HEK293 (cell line): Measurements from ENCODE around the gene ODF2.
A peak's percentile ranks its signal among the peaks of the same experiment; 100 is the strongest.

ENCODE experiments used
- ELK4 ChIP-seq: IDR thresholded peaks from 2 replicates; pipeline ENCODE4 v1.6.1; 2011; ENCODE audit warnings: mild to moderate bottlenecking, low read depth, low read length, borderline replicate concordance
- HOXD13 ChIP-seq: sonication (generic); formaldehyde crosslinking; IDR thresholded peaks from 2 replicates; pipeline ENCODE4 v1.8.0; 2022; ENCODE audit warnings: missing genetic modification reagents, borderline replicate concordance
- KLF1 ChIP-seq: fragments of 450-650 bp; formaldehyde crosslinking; IDR thresholded peaks from 2 replicates; pipeline ENCODE4 v1.5.1; 2016; ENCODE audit warnings: missing biosample characterization, missing genetic modification characterization
- KLF16 ChIP-seq: fragments of 450-650 bp; formaldehyde crosslinking; IDR thresholded peaks from 2 replicates; pipeline ENCODE4 v1.5.1; 2017; ENCODE audit warnings: missing biosample characterization, missing genetic modification characterization
- KLF8 ChIP-seq: fragments of 450-650 bp; formaldehyde crosslinking; IDR thresholded peaks from 2 replicates; pipeline ENCODE4 v1.5.1; 2016; ENCODE audit warnings: missing biosample characterization, missing genetic modification characterization
- KLF9 ChIP-seq: fragments of 450-650 bp; formaldehyde crosslinking; IDR thresholded peaks from 2 replicates; pipeline ENCODE4 v1.5.1; 2016; ENCODE audit warnings: missing biosample characterization, missing genetic modification characterization, low read depth
- PRDM1 ChIP-seq: fragments of 450-650 bp; formaldehyde crosslinking; IDR thresholded peaks from 2 replicates; pipeline ENCODE4; 2016; ENCODE audit warnings: missing biosample characterization, missing genetic modification characterization
- SALL2 ChIP-seq: fragments of 450-650 bp; formaldehyde crosslinking; IDR thresholded peaks from 2 replicates; pipeline ENCODE4 v1.5.0; 2017; ENCODE audit warnings: missing biosample characterization, mild to moderate bottlenecking, missing genetic modification characterization, borderline replicate concordance
- ZBTB11 ChIP-seq: fragments of 450-650 bp; formaldehyde crosslinking; conservative IDR thresholded peaks from 2 replicates; pipeline ENCODE4 v1.5.1; 2016; ENCODE audit warnings: low read depth, missing biosample characterization, missing genetic modification characterization
- ZBTB17 ChIP-seq: fragments of 450-650 bp; formaldehyde crosslinking; IDR thresholded peaks from 2 replicates; pipeline ENCODE4 v1.5.1; 2016; ENCODE audit warnings: missing biosample characterization, missing genetic modification characterization
- ZNF114 ChIP-seq: fragments of 450-650 bp; formaldehyde crosslinking; IDR thresholded peaks from 2 replicates; pipeline ENCODE4 v1.5.0; 2017; ENCODE audit warnings: missing biosample characterization, missing genetic modification characterization
- ZNF121 ChIP-seq: fragments of 450-650 bp; formaldehyde crosslinking; IDR thresholded peaks from 2 replicates; pipeline ENCODE4 v1.5.1; 2016; ENCODE audit warnings: missing biosample characterization, missing genetic modification characterization
- ZNF132 ChIP-seq: fragments of 450-650 bp; formaldehyde crosslinking; IDR thresholded peaks from 2 replicates; pipeline ENCODE4 v1.5.1; 2017; ENCODE audit warnings: missing biosample characterization, missing genetic modification characterization, borderline replicate concordance
- ZNF211 ChIP-seq: fragments of 450-650 bp; formaldehyde crosslinking; IDR thresholded peaks from 2 replicates; pipeline ENCODE4 v1.5.1; 2016; ENCODE audit warnings: low read depth, missing biosample characterization, missing genetic modification characterization
- ZNF354C ChIP-seq: fragments of 450-650 bp; formaldehyde crosslinking; IDR thresholded peaks from 2 replicates; pipeline ENCODE4 v1.5.1; 2016; ENCODE audit warnings: missing biosample characterization, missing genetic modification characterization, low read depth, borderline replicate concordance
- ZNF394 ChIP-seq: fragments of 450-650 bp; formaldehyde crosslinking; IDR thresholded peaks from 2 replicates; pipeline ENCODE4 v1.5.1; 2016; ENCODE audit warnings: missing biosample characterization, missing genetic modification characterization, mild to moderate bottlenecking, moderate library complexity, borderline replicate concordance
- ZNF404 ChIP-seq: fragments of 450-650 bp; formaldehyde crosslinking; IDR thresholded peaks from 2 replicates; pipeline ENCODE4 v1.5.1; 2017; ENCODE audit warnings: missing biosample characterization, missing genetic modification characterization
- ZNF433 ChIP-seq: fragments of 450-650 bp; formaldehyde crosslinking; IDR thresholded peaks from 2 replicates; pipeline ENCODE4 v1.5.1; 2016; ENCODE audit warnings: missing biosample characterization, missing genetic modification characterization, low read depth
- ZNF449 ChIP-seq: fragments of 450-650 bp; formaldehyde crosslinking; IDR thresholded peaks from 2 replicates; pipeline ENCODE4 v1.5.1; 2017; ENCODE audit warnings: missing biosample characterization, mild to moderate bottlenecking, missing genetic modification characterization, moderate library complexity
- ZNF488 ChIP-seq: fragments of 450-650 bp; formaldehyde crosslinking; IDR thresholded peaks from 2 replicates; pipeline ENCODE4 v1.5.1; 2016; ENCODE audit warnings: missing biosample characterization, missing genetic modification characterization
- ZNF561 ChIP-seq: fragments of 450-650 bp; IDR thresholded peaks from 2 replicates; pipeline ENCODE4 v1.5.1; 2018; ENCODE audit warnings: missing biosample characterization, missing genetic modification characterization, borderline replicate concordance
- ZNF596 ChIP-seq: fragments of 450-650 bp; IDR thresholded peaks from 2 replicates; pipeline ENCODE4 v1.5.0; 2018; ENCODE audit warnings: missing biosample characterization, mild to moderate bottlenecking, missing genetic modification characterization, moderate library complexity
- ZNF629 ChIP-seq: fragments of 450-650 bp; formaldehyde crosslinking; IDR thresholded peaks from 2 replicates; pipeline ENCODE4 v1.5.1; 2017; ENCODE audit warnings: missing biosample characterization, missing genetic modification characterization
- ZNF76 ChIP-seq: fragments of 450-650 bp; formaldehyde crosslinking; IDR thresholded peaks from 2 replicates; pipeline ENCODE4; 2016; ENCODE audit warnings: low read depth, missing biosample characterization, missing genetic modification characterization, borderline replicate concordance
- TF ChIP-seq, protein P1 (sequence below): fragments of 450-650 bp; formaldehyde crosslinking; IDR thresholded peaks from 2 replicates; pipeline ENCODE4 v1.5.1; 2016; ENCODE audit warnings: missing biosample characterization, missing genetic modification characterization
- TF ChIP-seq, protein P2 (sequence below): fragments of 450-650 bp; formaldehyde crosslinking; IDR thresholded peaks from 2 replicates; pipeline ENCODE4 v1.5.1; 2016; ENCODE audit warnings: missing biosample characterization, missing genetic modification characterization
- TF ChIP-seq, protein P3 (sequence below): fragments of 450-650 bp; formaldehyde crosslinking; IDR thresholded peaks from 2 replicates; pipeline ENCODE4 v1.5.1; 2016; ENCODE audit warnings: missing biosample characterization, missing genetic modification characterization

Gene ODF2

GRCh38 chr9:128419061-128419925 lies 36.5 kb upstream of the ODF2 start (continued):
- TF ChIP-seq, protein P1, sequence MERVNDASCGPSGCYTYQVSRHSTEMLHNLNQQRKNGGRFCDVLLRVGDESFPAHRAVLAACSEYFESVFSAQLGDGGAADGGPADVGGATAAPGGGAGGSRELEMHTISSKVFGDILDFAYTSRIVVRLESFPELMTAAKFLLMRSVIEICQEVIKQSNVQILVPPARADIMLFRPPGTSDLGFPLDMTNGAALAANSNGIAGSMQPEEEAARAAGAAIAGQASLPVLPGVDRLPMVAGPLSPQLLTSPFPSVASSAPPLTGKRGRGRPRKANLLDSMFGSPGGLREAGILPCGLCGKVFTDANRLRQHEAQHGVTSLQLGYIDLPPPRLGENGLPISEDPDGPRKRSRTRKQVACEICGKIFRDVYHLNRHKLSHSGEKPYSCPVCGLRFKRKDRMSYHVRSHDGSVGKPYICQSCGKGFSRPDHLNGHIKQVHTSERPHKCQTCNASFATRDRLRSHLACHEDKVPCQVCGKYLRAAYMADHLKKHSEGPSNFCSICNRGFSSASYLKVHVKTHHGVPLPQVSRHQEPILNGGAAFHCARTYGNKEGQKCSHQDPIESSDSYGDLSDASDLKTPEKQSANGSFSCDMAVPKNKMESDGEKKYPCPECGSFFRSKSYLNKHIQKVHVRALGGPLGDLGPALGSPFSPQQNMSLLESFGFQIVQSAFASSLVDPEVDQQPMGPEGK (tag by site-specific recombination), result peak; percentile 23; the same call in 1 of the 2 replicates
- no peak for TF ChIP-seq ZNF121 (tag by site-specific recombination)
- 0 out of 2 replicates have a peak, but pooled peaks have one; percentile 11 for TF ChIP-seq KLF8
- TF ChIP-seq ZNF404, result no peak
- peak; percentile 47; the same call in 1 of the 2 replicates for TF ChIP-seq ZNF561 (tag by site-specific recombination)
- TF ChIP-seq ZNF114 (tag by site-specific recombination), result no peak
- TF ChIP-seq, protein P2, sequence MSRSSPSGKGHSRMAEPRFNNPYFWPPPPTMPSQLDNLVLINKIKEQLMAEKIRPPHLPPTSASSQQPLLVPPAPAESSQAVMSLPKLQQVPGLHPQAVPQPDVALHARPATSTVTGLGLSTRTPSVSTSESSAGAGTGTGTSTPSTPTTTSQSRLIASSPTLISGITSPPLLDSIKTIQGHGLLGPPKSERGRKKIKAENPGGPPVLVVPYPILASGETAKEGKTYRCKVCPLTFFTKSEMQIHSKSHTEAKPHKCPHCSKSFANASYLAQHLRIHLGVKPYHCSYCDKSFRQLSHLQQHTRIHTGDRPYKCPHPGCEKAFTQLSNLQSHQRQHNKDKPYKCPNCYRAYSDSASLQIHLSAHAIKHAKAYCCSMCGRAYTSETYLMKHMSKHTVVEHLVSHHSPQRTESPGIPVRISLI (tag by site-specific recombination), result no peak
- TF ChIP-seq, protein P3, sequence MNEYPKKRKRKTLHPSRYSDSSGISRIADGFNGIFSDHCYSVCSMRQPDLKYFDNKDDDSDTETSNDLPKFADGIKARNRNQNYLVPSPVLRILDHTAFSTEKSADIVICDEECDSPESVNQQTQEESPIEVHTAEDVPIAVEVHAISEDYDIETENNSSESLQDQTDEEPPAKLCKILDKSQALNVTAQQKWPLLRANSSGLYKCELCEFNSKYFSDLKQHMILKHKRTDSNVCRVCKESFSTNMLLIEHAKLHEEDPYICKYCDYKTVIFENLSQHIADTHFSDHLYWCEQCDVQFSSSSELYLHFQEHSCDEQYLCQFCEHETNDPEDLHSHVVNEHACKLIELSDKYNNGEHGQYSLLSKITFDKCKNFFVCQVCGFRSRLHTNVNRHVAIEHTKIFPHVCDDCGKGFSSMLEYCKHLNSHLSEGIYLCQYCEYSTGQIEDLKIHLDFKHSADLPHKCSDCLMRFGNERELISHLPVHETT, result no peak
- TF ChIP-seq KLF16 (tag by site-specific recombination), result no peak
- peak; percentile 66; the same call in 1 of the 2 replicates for TF ChIP-seq ZNF76 (tag by site-specific recombination)
- no peak for TF ChIP-seq ELK4
- no peak for TF ChIP-seq ZNF596 (tag by site-specific recombination)
- no peak for TF ChIP-seq SALL2 (tag by site-specific recombination)
- TF ChIP-seq ZNF211 (tag by site-specific recombination), result no peak
- no peak for TF ChIP-seq HOXD13 (CRISPR knock-in tag)
- no peak for TF ChIP-seq ZNF433 (tag by site-specific recombination)
- TF ChIP-seq ZNF394 (tag by site-specific recombination), result no peak
- TF ChIP-seq ZBTB17, result peak; percentile 87
- TF ChIP-seq ZBTB11, result no peak
- TF ChIP-seq KLF9, result no peak
- peak; percentile 38 for TF ChIP-seq KLF1 (tag by site-specific recombination)
- TF ChIP-seq ZNF488, result no peak
- TF ChIP-seq ZNF354C (tag by site-specific recombination), result no peak
- TF ChIP-seq ZNF449 (tag by site-specific recombination), result no peak
- TF ChIP-seq PRDM1 (tag by site-specific recombination), result no peak
- no peak for TF ChIP-seq ZNF132 (tag by site-specific recombination)
- no peak for TF ChIP-seq ZNF629
